HCT116 (cell line): Measurements from ENCODE around the gene ARHGEF10L. TPM values are rescaled to one million over a fixed set of nuclear protein-coding genes. Genes with fewer than 3 reads are reported as not detected.

Experiments used
- ATAC-seq: fragments of 200-7000 bp; cut with Tn5 transposase; 2 replicates; pipeline ENCODE4 v1.9.1; 2020; ENCODE audit warnings: mild to moderate bottlenecking, moderate library complexity
- BruUV-seq: library from RNA; stranded (reverse); fragments of 400-500 nt; replicated peaks from 2 replicates; lab custom pipeline; 2021; lab: Mats Ljungman, UMichigan
- CTCF ChIA-PET: fragments of 300-600 bp; sonication (Branson Sonifier 250); formaldehyde crosslinking; loops from one replicate; lab custom pipeline; 2021; ENCODE audit warnings: antibody characterized with exemption; lab: Charles Lee
- POLR2A ChIA-PET: fragments of 300-600, 350-600 bp; sonication (Branson Sonifier 250); formaldehyde crosslinking; loops from one replicate; lab custom pipeline; 2021; ENCODE audit warnings: antibody characterized with exemption; lab: Charles Lee
- RAD21 ChIA-PET, 2 experiments: fragments of 300-600 bp; sonication (Branson Sonifier 250); formaldehyde crosslinking; loops; one replicate each; lab custom pipeline; 2023; ENCODE audit warnings: low total read pairs in 2 of 2; ENCODE audit not compliant: uncharacterized antibody in 2 of 2, unreplicated experiment in 2 of 2, low non-redundant PET in 1 of 2; lab: Charles Lee
- DNase-seq: peaks from one replicate; pipeline ENCODE4 v3.0.0-alpha.2; 2010; ENCODE audit warnings: low read depth, low spot score
- H2AFZ ChIP-seq: fragments of 200-600 bp; shearing (Covaris generic), sonication (generic); 2 replicates; pipeline ENCODE4 v1.6.1; 2017; ENCODE audit warnings: low read depth, mixed run types, mixed read lengths, antibody characterized with exemption, low read length; ENCODE audit not compliant: poor library complexity, severe bottlenecking
- H3K27ac ChIP-seq: 2 replicates; pipeline ENCODE4 v1.5.1; 2012; ENCODE audit warnings: low read depth, low read length
- H3K27me3 ChIP-seq: fragments of 200-600 bp; sonication (generic); 2 replicates; pipeline ENCODE4 v1.6.1; 2016; ENCODE audit warnings: mixed run types, low read length, mixed read lengths; ENCODE audit not compliant: insufficient read depth
- H3K36me3 ChIP-seq, 2 experiments: fragments of 200-500 bp in 1 of 2; fragments of 200-600 bp in 1 of 2; sonication (Bioruptor generic) in 1 of 2; sonication (generic) in 1 of 2; 2 replicates each; pipeline versions ENCODE4 v1.5.1 to v1.6.1; 2014 to 2016; ENCODE audit warnings: low read length in 2 of 2, inconsistent platforms in 1 of 2, mixed read lengths in 1 of 2, mixed run types in 1 of 2; ENCODE audit not compliant: insufficient read depth in 2 of 2, control insufficient read depth in 1 of 2
- H3K4me1 ChIP-seq, 2 experiments: fragments of 200-600 bp in 1 of 2; sonication (generic) in 1 of 2; 2 replicates each; pipeline versions ENCODE4 v1.5.1 to v1.6.1; 2012 to 2017; ENCODE audit warnings: low read length in 2 of 2, inconsistent platforms in 1 of 2, mild to moderate bottlenecking in 1 of 2, mixed read lengths in 1 of 2, mixed run types in 1 of 2, moderate library complexity in 1 of 2; ENCODE audit not compliant: insufficient read depth in 2 of 2, control insufficient read depth in 1 of 2
- H3K4me2 ChIP-seq: fragments of 200-600 bp; sonication (generic); 2 replicates; pipeline ENCODE4 v1.6.1; 2017; ENCODE audit warnings: mixed run types, low read length, mixed read lengths
- H3K4me3 ChIP-seq, 2 experiments: fragments of 200-600 bp in 1 of 2; sonication (generic) in 1 of 2; replicated peaks in 1 of 2; 2 replicates each; pipeline ENCODE4 v1.5.1; 2011 to 2016; ENCODE audit warnings: low read length in 2 of 2, control low read depth in 1 of 2, low read depth in 1 of 2, mild to moderate bottlenecking in 1 of 2, mixed read lengths in 1 of 2, mixed run types in 1 of 2
- H3K79me2 ChIP-seq: fragments of 200-600 bp; sonication (generic); 2 replicates; pipeline ENCODE4 v1.6.1; 2017; ENCODE audit warnings: mild to moderate bottlenecking, mixed run types, low read length, moderate library complexity, mixed read lengths; ENCODE audit not compliant: insufficient read depth
- H3K9ac ChIP-seq: fragments of 200-600 bp; sonication (generic); 2 replicates; pipeline ENCODE4 v1.6.1; 2016; ENCODE audit warnings: low read length, mixed read lengths
- H3K9me2 ChIP-seq: fragments of 200-600 bp; sonication (generic), shearing (Covaris generic); 2 replicates; pipeline ENCODE4 v1.6.1; 2017; ENCODE audit warnings: mixed run types, mild to moderate bottlenecking, moderate library complexity; ENCODE audit not compliant: insufficient read depth
- H3K9me3 ChIP-seq, 2 experiments: fragments of 200-500 bp in 1 of 2; fragments of 200-600 bp in 1 of 2; sonication (Bioruptor generic) in 1 of 2; sonication (generic) in 1 of 2; 2 replicates each; pipeline ENCODE4 v1.6.1; 2014 to 2017; ENCODE audit warnings: low read length in 2 of 2, mixed read lengths in 2 of 2, inconsistent platforms in 1 of 2, low read depth in 1 of 2, mild to moderate bottlenecking in 1 of 2, mixed run types in 1 of 2, moderate library complexity in 1 of 2; ENCODE audit not compliant: control insufficient read depth in 1 of 2, insufficient read depth in 1 of 2
- H4K20me1 ChIP-seq: fragments of 200-600 bp; sonication (generic), shearing (Covaris generic); 2 replicates; pipeline ENCODE4 v1.6.1; 2017; ENCODE audit warnings: mixed run types, mild to moderate bottlenecking, moderate library complexity; ENCODE audit not compliant: insufficient read depth
- ATF3 ChIP-seq: IDR thresholded peaks from 2 replicates; pipeline ENCODE4 v1.6.1; 2012
- CBX3 ChIP-seq: IDR thresholded peaks from 2 replicates; pipeline ENCODE4 v1.6.1; 2012; ENCODE audit warnings: low read depth
- CTCF ChIP-seq, 3 experiments: fragments of 200-600 bp in 1 of 3; sonication (generic) in 1 of 3; IDR thresholded peaks in 2 of 3; conservative IDR thresholded peaks in 1 of 3; 2 replicates each; pipeline ENCODE4 v1.5.1; 2012 to 2017; ENCODE audit warnings: low read depth in 2 of 3, low read length in 2 of 3, antibody characterized with exemption in 1 of 3, borderline replicate concordance in 1 of 3, control low read depth in 1 of 3, mild to moderate bottlenecking in 1 of 3, mixed read lengths in 1 of 3, mixed run types in 1 of 3, moderate library complexity in 1 of 3; ENCODE audit not compliant: insufficient read depth in 1 of 3
- EZH2 ChIP-seq: fragments of 200-600 bp; sonication (generic); IDR thresholded peaks from 2 replicates; pipeline ENCODE4 v1.6.1; 2017; ENCODE audit warnings: antibody characterized with exemption, mixed run types
- EZH2phosphoT487 ChIP-seq: fragments of 200-600 bp; IDR thresholded peaks from 2 replicates; pipeline ENCODE4 v1.6.1; 2018; ENCODE audit warnings: antibody characterized with exemption, borderline replicate concordance
- FOSL1 ChIP-seq: IDR thresholded peaks from 2 replicates; pipeline ENCODE4 v1.6.1; 2012; ENCODE audit warnings: low read depth
- JUND ChIP-seq: IDR thresholded peaks from 2 replicates; pipeline ENCODE4 v1.6.1; 2012
- POLR2AphosphoS5 ChIP-seq: IDR thresholded peaks from 2 replicates; pipeline ENCODE4 v1.6.1; 2011; ENCODE audit warnings: mild to moderate bottlenecking, low read depth, low read length, moderate library complexity
- TCF7L2 ChIP-seq: IDR thresholded peaks from 2 replicates; pipeline ENCODE4 v1.7.0; 2011; ENCODE audit warnings: borderline replicate concordance, inconsistent platforms; ENCODE audit not compliant: insufficient read depth, insufficient read length; ENCODE audit errors: extremely low read depth
- intact Hi-C: fragments of 100-400 bp; cut with micrococcal nuclease; formaldehyde crosslinking; loops from 2 replicates; pipeline ENCODE4 v1.10.0; 2022
- total RNA-seq: library from RNA; stranded (reverse); gene quantifications from one replicate; pipeline ENCODE4 v1.2.1, GENCODE V29; 2021; ENCODE audit not compliant: unreplicated experiment

Gene ARHGEF10L
- total RNA-seq, 1 experiment from 2014 or later: 14.7 TPM

- Histone ChIP-seq H3K9me3 (no peaks in the 10 kb centered on the region), H2AFZ (no peak overlapping the region), H3K9me2 (no peaks in the 10 kb centered on the region), H4K20me1 (no peaks in the 10 kb centered on the region), H3K27me3 (no peaks in the 10 kb centered on the region), H3K27ac (no peak overlapping the region), H3K79me2 (no peaks in the 10 kb centered on the region), H3K4me2 (no peak overlapping the region), H3K36me3 (no peaks in the 10 kb centered on the region), H3K4me1 (peaks cover 4 to 6% of the 10 kb centered on the region in 2 experiments), H3K4me3 (no peak overlapping the region), H3K9ac (no peak overlapping the region)
- no TSS peak for BruUV-seq
- DNase-seq: no peak
- intact Hi-C loops: loop anchor here (2.0 kb wide), 1 partner anchor 37 kb away; no protein-coding TSS in a partner anchor
- RAD21 ChIA-PET: no interaction called here
- TF ChIP-seq FOSL1 (no peak), CTCF (IDR thresholded peaks at IDR 0.05 in 2 of 3, conservative IDR thresholded peaks at IDR 0.05 in 1 of 3; ENCODE audit: borderline replicate concordance in 1 of 3, insufficient read depth in 1 of 3, low read depth in 2 of 3, low read length in 2 of 3) (no peak), CBX3 (no peak), EZH2 (no peak), POLR2AphosphoS5 (no peak), ATF3 (no peak), EZH2phosphoT487 (no peak), JUND (no peak), TCF7L2 (no peak)
- ATAC-seq: no peak
- POLR2A ChIA-PET: no interaction called here
- CTCF ChIA-PET: interaction anchor here (1.5 kb wide), 1 partner anchor 129 kb away, joined by 3 read pairs; no protein-coding TSS in a partner anchor
Measured at GRCh38 chr1:17697458-17697857, 158.0 kb downstream of the ARHGEF10L start.
